HFFc6 (cell line): ENCODE data around the gene LRRC14B. TPM values are rescaled to one million over a fixed set of nuclear protein-coding genes. Genes with fewer than 3 reads are reported as not detected.

ENCODE experiments used
- DNase-seq: peaks from one replicate; pipeline ENCODE4 v3.0.0-alpha.2; 2018
- H3K27ac Mint-ChIP-seq: 2 replicates; pipeline ENCODE4 v1.8.0; 2020; ENCODE audit warnings: mild to moderate bottlenecking, mixed read lengths
- H3K27me3 Mint-ChIP-seq: 2 replicates; pipeline ENCODE4 v1.8.0; 2021; ENCODE audit warnings: mild to moderate bottlenecking, moderate library complexity, mixed read lengths; ENCODE audit not compliant: insufficient read depth
- H3K36me3 Mint-ChIP-seq: 2 replicates; pipeline ENCODE4 v1.8.0; 2021; ENCODE audit warnings: low read depth, mixed read lengths
- H3K4me1 Mint-ChIP-seq: 2 replicates; pipeline ENCODE4 v1.8.0; 2020; ENCODE audit warnings: low read depth, mixed read lengths
- H3K4me3 Mint-ChIP-seq: 2 replicates; pipeline ENCODE4 v1.8.0; 2020; ENCODE audit warnings: mild to moderate bottlenecking, moderate library complexity, mixed read lengths
- H3K9me3 Mint-ChIP-seq: 2 replicates; pipeline ENCODE4 v1.8.0; 2020; ENCODE audit warnings: mild to moderate bottlenecking, mixed read lengths
- total RNA-seq, 6 experiments: library from RNA; stranded (reverse); fragmentation: NEBNext Ultra II Directional; extraction: Animal tissue kit (Norgen Biotek cat#: 25700); gene quantifications; 2 replicates in 1 of 6; 3 replicates in 5 of 6; pipeline ENCODE4 v1.2.3, GENCODE V29; 2021
- TF ChIP-seq, protein P1 (sequence below): fragments of 200-600 bp; sonication (generic); IDR thresholded peaks from 2 replicates; pipeline ENCODE4 v1.5.0; 2021; ENCODE audit warnings: antibody characterized with exemption, mild to moderate bottlenecking

The LRRC14B gene
- total RNA-seq, 6 experiments from 2014 or later, result not detected

DNA sequence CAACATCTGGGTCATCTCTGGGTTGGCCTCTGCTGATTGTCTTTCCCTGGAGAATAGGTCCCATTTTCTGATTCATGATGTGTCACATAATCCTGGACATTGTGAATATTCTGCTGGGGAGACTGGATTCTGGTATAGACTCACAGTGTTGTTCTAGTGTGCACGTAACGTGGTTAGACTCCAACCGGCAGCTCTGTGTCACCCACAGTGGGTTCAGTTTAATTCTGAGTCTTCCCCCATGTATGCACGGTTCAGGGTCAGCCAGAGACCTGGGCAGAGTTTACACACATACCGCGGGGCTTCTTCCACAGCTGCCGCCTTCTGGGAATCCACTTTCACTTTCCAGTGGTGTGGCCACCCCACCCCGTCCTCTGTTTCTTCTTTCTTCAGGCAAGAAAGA, 38.0 kb upstream of the LRRC14B start:
- peak overlapping the region; percentile 68 for H3K27ac Mint-ChIP-seq
- H3K4me1 Mint-ChIP-seq, result peaks cover 68% of the 10 kb centered on the region
- peak; percentile 88 for DNase-seq
- H3K9me3 Mint-ChIP-seq, result peaks cover 13% of the 10 kb centered on the region
- TF ChIP-seq, protein P1, sequence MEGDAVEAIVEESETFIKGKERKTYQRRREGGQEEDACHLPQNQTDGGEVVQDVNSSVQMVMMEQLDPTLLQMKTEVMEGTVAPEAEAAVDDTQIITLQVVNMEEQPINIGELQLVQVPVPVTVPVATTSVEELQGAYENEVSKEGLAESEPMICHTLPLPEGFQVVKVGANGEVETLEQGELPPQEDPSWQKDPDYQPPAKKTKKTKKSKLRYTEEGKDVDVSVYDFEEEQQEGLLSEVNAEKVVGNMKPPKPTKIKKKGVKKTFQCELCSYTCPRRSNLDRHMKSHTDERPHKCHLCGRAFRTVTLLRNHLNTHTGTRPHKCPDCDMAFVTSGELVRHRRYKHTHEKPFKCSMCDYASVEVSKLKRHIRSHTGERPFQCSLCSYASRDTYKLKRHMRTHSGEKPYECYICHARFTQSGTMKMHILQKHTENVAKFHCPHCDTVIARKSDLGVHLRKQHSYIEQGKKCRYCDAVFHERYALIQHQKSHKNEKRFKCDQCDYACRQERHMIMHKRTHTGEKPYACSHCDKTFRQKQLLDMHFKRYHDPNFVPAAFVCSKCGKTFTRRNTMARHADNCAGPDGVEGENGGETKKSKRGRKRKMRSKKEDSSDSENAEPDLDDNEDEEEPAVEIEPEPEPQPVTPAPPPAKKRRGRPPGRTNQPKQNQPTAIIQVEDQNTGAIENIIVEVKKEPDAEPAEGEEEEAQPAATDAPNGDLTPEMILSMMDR, result no peak
- H3K27me3 Mint-ChIP-seq, result peaks cover 9% of the 10 kb centered on the region
- H3K36me3 Mint-ChIP-seq, result peaks cover 29% of the 10 kb centered on the region
- peak overlapping the region; percentile 51 for H3K4me3 Mint-ChIP-seq

DNA sequence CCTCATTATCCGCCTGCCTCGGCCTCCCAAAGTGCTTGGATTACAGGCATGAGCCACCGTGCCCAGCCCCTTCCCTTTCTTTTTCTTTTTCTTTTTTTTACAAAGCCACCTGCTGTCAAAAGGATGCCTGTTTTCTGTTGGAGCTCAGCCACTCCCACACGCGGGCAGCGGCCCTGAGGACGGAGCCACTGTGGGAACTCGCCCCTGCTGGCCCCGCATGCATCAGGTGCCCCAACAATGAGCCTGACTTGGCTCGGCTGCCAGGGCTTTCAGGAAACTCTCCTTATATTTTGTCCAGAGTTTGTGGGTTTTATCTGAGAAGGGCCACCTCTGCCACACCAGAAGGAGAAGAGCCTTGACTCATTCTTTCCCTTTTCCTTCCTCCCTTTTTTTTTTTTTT, 37.1 kb upstream of the LRRC14B start:
- DNase-seq, result no peak
- Mint-ChIP-seq H3K27ac (peak overlapping the region; percentile 81), H3K4me1 (peaks cover 74% of the 10 kb centered on the region), H3K9me3 (peaks cover 3% of the 10 kb centered on the region; the same call in 1 of the 2 replicates), H3K36me3 (peaks cover 25% of the 10 kb centered on the region), H3K27me3 (peaks cover 9% of the 10 kb centered on the region), H3K4me3 (peak overlapping the region; percentile 51)
- TF ChIP-seq, protein P1, result no peak

DNA sequence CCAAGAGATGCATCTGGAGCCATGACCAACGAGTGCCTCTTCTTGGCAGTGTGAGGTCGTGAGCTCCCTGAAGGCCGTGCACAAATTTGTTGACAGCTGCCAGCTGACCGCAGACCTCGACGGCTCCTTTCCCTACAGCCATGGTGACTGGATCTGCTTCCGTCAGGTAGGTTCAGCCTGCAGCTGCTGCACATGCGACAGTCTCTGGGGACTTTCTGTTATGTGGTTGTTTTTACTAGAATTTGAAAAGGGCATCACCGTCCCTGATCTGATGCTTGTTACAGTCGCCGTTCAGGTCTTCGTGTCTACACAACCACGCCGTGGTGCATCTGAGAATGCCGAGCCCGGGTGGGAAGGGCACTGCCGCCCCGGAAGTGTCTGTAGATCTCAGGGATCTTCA, 36.5 kb upstream of the LRRC14B start:
- Mint-ChIP-seq H3K9me3 (no peaks in the 10 kb centered on the region), H3K27ac (peak overlapping the region; percentile 81; the same call in 1 of the 2 replicates), H3K27me3 (peaks cover 9% of the 10 kb centered on the region), H3K4me1 (peaks cover 74% of the 10 kb centered on the region), H3K4me3 (peak overlapping the region; percentile 51; the same call in 1 of the 2 replicates), H3K36me3 (peaks cover 25% of the 10 kb centered on the region)
- TF ChIP-seq, protein P1, result no peak
- DNase-seq, result no peak

DNA sequence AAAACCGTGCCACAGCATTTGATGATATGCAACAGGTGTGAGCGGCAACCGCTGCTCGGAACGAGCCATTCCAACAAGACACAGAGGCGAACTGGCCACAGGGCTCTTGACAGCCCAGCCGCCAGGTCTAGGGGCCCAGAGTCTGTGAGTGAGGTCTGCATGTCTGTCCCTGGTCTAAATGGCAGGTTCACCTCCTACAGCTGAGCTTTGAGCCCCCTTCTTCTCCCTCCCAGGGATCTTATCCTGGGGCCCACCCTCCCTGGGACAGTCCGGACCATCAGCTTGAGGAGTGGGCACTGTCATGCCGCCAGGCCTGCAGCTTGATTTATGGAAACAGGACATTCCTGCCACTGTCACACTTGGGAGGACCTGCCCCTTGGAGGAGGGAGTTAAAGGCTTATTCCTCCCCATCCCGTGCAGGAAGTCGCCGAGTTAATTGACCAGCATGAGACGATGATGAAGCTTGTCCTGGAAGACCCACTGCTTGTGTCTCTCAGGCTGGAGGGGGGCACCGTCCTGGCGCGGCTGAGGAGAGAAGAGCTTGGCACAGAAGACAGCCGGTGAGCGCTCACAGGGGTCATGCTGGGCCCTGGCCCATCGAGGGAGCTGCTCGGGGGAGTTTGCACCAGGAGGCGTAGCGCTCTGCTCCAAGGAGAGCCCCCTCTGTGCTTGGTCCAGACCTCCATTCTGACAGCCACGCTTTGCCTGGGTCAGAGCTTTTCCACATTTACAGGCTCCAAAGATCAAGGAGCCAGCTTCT, 35.5 kb upstream of the LRRC14B start:
- H3K27ac Mint-ChIP-seq, result no peak overlapping the region; the same call in 1 of the 2 replicates
- H3K4me1 Mint-ChIP-seq, result peaks cover 74% of the 10 kb centered on the region
- TF ChIP-seq, protein P1, result no peak
- no peak for DNase-seq
- H3K9me3 Mint-ChIP-seq, result no peaks in the 10 kb centered on the region
- H3K27me3 Mint-ChIP-seq, result peaks cover 9% of the 10 kb centered on the region
- peaks cover 25% of the 10 kb centered on the region for H3K36me3 Mint-ChIP-seq
- H3K4me3 Mint-ChIP-seq, result no peak overlapping the region

DNA sequence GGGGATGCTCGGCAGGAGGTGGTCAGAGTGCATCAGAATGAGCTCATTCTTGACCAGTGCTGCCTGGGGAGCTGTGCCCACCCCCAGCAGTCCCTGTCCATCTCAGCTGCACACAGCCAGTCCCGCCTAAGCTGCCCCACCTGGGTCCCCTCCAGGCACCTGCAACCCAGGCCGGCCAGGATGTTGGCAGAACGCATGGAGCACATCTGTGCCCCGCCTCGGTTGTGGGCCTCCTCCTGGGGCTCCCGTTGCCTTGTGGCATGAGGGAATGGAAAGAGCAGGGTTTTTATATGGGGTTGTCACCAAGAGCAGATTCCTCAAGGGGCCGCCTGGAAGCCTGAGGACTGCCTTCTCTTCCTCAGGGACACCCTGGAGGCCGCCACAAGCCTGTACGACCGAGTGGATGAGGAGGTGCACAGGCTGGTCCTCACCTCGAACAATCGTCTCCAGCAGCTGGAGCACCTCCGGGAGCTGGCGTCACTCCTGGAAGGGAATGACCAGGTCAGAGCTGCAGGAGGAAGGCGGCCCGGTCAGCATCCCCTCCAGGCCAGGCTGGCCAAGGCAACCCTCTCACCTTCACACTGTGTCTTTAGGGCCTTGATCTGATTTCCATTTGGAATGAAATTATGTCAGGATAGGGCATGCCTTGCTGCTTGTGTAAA, 34.8 kb upstream of the LRRC14B start:
- no peak for DNase-seq
- Mint-ChIP-seq H3K4me1 (peaks cover 77% of the 10 kb centered on the region), H3K36me3 (peaks cover 25% of the 10 kb centered on the region), H3K4me3 (no peak overlapping the region), H3K27ac (no peak overlapping the region), H3K9me3 (no peaks in the 10 kb centered on the region), H3K27me3 (peaks cover 9% of the 10 kb centered on the region)
- TF ChIP-seq, protein P1, result no peak
